ENCODE results near the gene NPM1. TPM values are rescaled to one million over a fixed set of nuclear protein-coding genes. Genes with fewer than 3 reads are reported as not detected.
A peak's percentile ranks its signal among the peaks of the same experiment; 100 is the strongest.

The NPM1 gene
- total RNA-seq, 1 donor from 2014 or later, result 1,650 TPM

DNA sequence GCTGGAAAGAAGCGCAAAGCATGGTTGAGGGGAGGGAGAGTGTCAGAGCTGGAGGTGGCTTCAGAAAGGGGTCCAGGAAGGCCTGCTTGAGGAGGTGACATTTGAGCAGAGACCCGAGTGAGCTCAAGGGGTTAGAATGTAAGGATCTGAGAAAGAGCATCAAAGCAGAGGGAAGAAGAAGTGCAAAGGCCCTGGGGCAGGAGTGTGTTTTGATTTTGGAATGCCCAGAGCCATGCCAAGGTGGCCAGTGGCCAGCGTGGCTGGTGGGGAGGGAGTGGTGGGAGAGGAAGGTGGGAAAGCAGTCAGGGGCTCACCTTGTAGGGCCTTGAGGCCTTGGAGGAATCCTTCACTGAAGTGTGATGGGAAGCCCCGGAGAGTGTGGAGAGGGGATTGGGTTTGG is 47.2 kb downstream of the NPM1 start:
- Mint-ChIP-seq H3K4me3 (no peak overlapping the region), H3K9me3 (no peaks in the 10 kb centered on the region), H3K36me3 (no peaks in the 10 kb centered on the region), H3K27ac (no peak overlapping the region), H3K4me1 (ENCODE audit: unreplicated experiment) (peaks cover 8% of the 10 kb centered on the region), H3K27me3 (no peaks in the 10 kb centered on the region)
- DNase-seq (ENCODE audit: extremely low spot score, unreplicated experiment), result no peak
- TF ChIP-seq CTCF (conservative IDR thresholded peaks at IDR 0.05), result no peak

DNA sequence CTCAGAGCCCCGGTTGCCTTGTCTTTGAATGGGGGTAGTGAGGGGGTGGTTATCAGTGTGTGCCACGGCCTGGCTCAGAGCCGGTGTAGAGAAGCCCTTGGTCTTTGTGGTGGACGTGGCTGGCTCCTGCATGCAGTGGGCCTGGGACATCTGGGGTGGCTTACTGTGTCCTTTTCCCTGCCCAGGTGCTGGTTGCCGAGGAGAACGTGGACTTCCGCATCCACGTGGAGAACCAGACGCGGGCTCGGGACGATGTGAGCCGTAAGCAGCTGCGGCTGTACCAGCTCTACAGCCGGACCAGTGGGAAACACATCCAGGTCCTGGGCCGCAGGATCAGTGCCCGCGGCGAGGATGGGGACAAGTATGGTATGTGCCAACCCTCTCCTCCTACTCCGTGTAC is 48.3 kb downstream of the NPM1 start:
- no peak for TF ChIP-seq CTCF (conservative IDR thresholded peaks at IDR 0.05)
- Mint-ChIP-seq H3K4me3 (no peak overlapping the region), H3K36me3 (no peaks in the 10 kb centered on the region), H3K4me1 (ENCODE audit: unreplicated experiment) (peaks cover 8% of the 10 kb centered on the region), H3K27me3 (no peaks in the 10 kb centered on the region), H3K9me3 (no peaks in the 10 kb centered on the region), H3K27ac (no peak overlapping the region)
- no peak for DNase-seq (ENCODE audit: extremely low spot score, unreplicated experiment)

DNA sequence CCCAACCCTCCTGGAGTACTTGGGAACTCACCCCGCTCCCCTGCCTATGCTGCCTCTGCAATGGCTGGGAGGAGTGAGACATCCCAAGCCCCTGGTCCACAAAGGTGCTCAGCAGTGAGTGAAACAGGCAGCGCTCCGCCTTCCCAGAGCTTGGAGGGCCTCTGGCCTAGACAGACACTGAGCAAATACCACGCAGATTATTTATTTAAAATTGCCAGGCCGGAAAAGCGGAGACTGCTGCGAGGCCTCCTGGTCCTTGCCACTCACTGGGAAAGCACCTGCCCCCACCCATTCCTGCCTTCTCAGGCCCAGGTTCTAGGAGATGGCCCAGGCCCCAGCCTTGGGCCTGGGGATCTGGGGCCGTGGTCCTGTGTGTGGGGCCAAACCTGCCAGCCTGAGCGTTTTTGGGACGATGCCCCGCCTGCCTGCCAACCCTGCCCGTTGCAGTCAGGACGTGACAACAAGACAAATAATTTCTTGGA is 49.2 kb downstream of the NPM1 start:
- H3K36me3 Mint-ChIP-seq, result no peaks in the 10 kb centered on the region
- H3K27me3 Mint-ChIP-seq, result peaks cover 5% of the 10 kb centered on the region
- no peak for TF ChIP-seq CTCF (conservative IDR thresholded peaks at IDR 0.05)
- no peak overlapping the region for H3K4me3 Mint-ChIP-seq
- H3K9me3 Mint-ChIP-seq, result no peaks in the 10 kb centered on the region
- no peak for DNase-seq (ENCODE audit: extremely low spot score, unreplicated experiment)
- peaks cover 8% of the 10 kb centered on the region for H3K4me1 Mint-ChIP-seq (ENCODE audit: unreplicated experiment)
- no peak overlapping the region for H3K27ac Mint-ChIP-seq

DNA sequence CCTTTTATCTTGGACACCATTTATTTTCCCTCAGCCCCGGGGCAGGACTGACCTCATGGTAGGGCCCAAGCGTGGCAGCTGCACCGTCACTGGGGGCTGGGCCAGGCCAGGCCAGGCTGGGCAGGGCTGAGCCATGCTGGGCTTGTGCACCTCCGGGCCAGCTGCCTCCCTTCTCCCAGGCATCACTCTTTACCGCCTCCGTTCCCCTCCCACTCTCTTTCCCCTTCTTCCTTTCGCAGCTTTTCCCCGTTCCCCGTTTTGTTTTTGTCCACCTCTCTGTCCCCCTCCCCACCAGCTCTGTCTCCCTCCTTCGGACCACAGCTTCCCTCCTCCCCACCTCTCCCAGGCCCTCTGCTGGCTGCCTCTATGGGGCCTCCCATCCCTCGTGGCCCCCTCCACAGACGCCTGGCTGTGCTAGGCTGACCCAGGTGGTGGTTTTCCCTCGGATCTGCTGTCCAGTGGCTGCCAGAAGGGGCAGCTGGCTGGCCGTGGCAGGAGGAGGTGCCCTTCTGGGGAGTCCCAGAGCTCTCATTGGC is 49.7 kb downstream of the NPM1 start:
- Mint-ChIP-seq H3K4me3 (no peak overlapping the region), H3K4me1 (ENCODE audit: unreplicated experiment) (peaks cover 12% of the 10 kb centered on the region), H3K27me3 (peaks cover 5% of the 10 kb centered on the region), H3K36me3 (no peaks in the 10 kb centered on the region), H3K27ac (no peak overlapping the region), H3K9me3 (no peaks in the 10 kb centered on the region)
- no peak for DNase-seq (ENCODE audit: extremely low spot score, unreplicated experiment)
- peak; percentile 14 for TF ChIP-seq CTCF (conservative IDR thresholded peaks at IDR 0.05)

DNA sequence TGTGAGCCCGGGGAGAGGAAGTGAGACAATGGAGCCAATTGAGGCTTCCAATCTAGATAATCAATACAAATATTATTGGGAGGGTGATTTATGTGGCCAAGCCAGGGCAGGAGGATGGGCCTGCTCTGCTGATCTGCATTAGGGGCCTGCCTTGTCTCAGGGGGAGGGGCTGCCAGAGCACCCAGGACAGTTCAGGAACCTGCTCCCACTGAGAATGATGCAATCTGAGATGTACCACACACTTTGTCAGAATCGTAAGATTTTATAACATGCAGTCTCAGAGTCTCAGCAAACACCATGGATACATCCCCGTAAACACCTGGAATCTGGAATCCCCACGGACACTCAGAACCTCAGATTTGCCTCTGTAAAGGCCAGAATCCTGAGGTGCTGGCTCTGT is 51.1 kb downstream of the NPM1 start:
- Mint-ChIP-seq H3K27ac (no peak overlapping the region), H3K4me3 (no peak overlapping the region), H3K4me1 (ENCODE audit: unreplicated experiment) (peaks cover 17% of the 10 kb centered on the region), H3K27me3 (peaks cover 5% of the 10 kb centered on the region), H3K36me3 (no peaks in the 10 kb centered on the region), H3K9me3 (no peaks in the 10 kb centered on the region)
- DNase-seq (ENCODE audit: extremely low spot score, unreplicated experiment), result no peak
- TF ChIP-seq CTCF (conservative IDR thresholded peaks at IDR 0.05), result no peak
